Transverse colon (tissue), 4 donors: ENCODE measurements around the gene DEFB126. TPM values are rescaled to one million over a fixed set of nuclear protein-coding genes. Genes with fewer than 3 reads are reported as not detected.

Experiments used
- DNase-seq: peaks from one replicate; pipeline ENCODE4 v3.0.0-alpha.2; 2019
- H3K27ac ChIP-seq, 4 donors: fragments of 200-600 bp; sonication (generic); 2 replicates each; pipeline ENCODE4 v1.5.1; 2016 to 2018; ENCODE audit warnings: inconsistent platforms in 4 of 4
- H3K27me3 ChIP-seq: fragments of 200-600 bp; sonication (generic); 2 replicates; pipeline ENCODE4 v1.5.1; 2017; ENCODE audit warnings: inconsistent platforms
- H3K36me3 ChIP-seq, 4 donors: fragments of 200-600 bp; sonication (generic); 2 replicates each; pipeline ENCODE4 v1.5.1; 2017 to 2019; ENCODE audit warnings: inconsistent platforms in 4 of 4
- H3K4me1 ChIP-seq, 4 donors: fragments of 200-600 bp; sonication (generic); 2 replicates each; pipeline ENCODE4 v1.5.1; 2017 to 2020; ENCODE audit warnings: inconsistent platforms in 4 of 4
- H3K4me3 ChIP-seq, 4 donors: fragments of 200-600 bp; sonication (generic); 1 replicate in 1 of 4; 2 replicates in 3 of 4; pipeline versions ENCODE4 v1.5.1 to v1.6.1; 2017 to 2019; ENCODE audit warnings: inconsistent platforms in 4 of 4
- H3K9me3 ChIP-seq, 2 donors: fragments of 200-600 bp; sonication (generic); 2 replicates each; pipeline ENCODE4 v1.5.1; 2017 to 2019; ENCODE audit warnings: inconsistent platforms in 2 of 2
- CTCF ChIP-seq, 5 experiments: fragments of 200-600 bp in 3 of 5; fragments of 450-650 bp in 2 of 5; sonication (generic) in 3 of 5; IDR thresholded peaks; 1 replicate in 2 of 5; 2 replicates in 3 of 5; pipeline ENCODE4 v1.5.1; 2016 to 2017; ENCODE audit warnings: antibody characterized with exemption in 5 of 5, inconsistent platforms in 3 of 5, mild to moderate bottlenecking in 2 of 5, moderate library complexity in 1 of 5
- EP300 ChIP-seq: sonication (generic); formaldehyde crosslinking; IDR thresholded peaks from one replicate; pipeline ENCODE4 v1.6.1; 2017; ENCODE audit warnings: antibody characterized with exemption, low read depth
- POLR2A ChIP-seq: fragments of 450-650 bp; IDR thresholded peaks from one replicate; pipeline ENCODE4 v1.6.1; 2016; ENCODE audit warnings: antibody characterized with exemption, mild to moderate bottlenecking, moderate library complexity
- POLR2AphosphoS5 ChIP-seq, 3 donors: sonication (generic); formaldehyde crosslinking; IDR thresholded peaks; one replicate each; pipeline ENCODE4 v1.6.1; 2016; ENCODE audit warnings: antibody characterized with exemption in 3 of 3
- WGBS, 2 donors: methylation state at CpG; one replicate each; pipeline ENCODE4 v1.1.5; 2018; ENCODE audit warnings: low coverage in 1 of 2; 5-methylcytosine and 5-hydroxymethylcytosine counted together
- in situ Hi-C, 4 donors: fragments of 200-750 bp; cut with MboI; loops; one replicate each; pipeline versions ENCODE4 v1.15.0 to v1.15.1; 2017; ENCODE audit warnings: low sequenced_read_pairs in 3 of 4, low pct_ligation_motif_present in 1 of 4, low pct_unique_long_range_greater_than_20kb in 1 of 4
- intact Hi-C: fragments of 100-400 bp; cut with DNase I; formaldehyde crosslinking; loops from one replicate; pipeline ENCODE4 v1.15.1; 2023; ENCODE audit warnings: low total_unique reads
- total RNA-seq, 4 donors: library from RNA; depleted of rRNA; stranded (reverse); fragments of >200 nt; gene quantifications; one replicate each; pipeline ENCODE4 v1.1.0, GENCODE V29; 2016

The DEFB126 gene
- total RNA-seq, 4 donors from 2014 or later = not detected

- Histone ChIP-seq H3K4me3 (no peak overlapping the region), H3K27me3 (no peaks in the 10 kb centered on the region), H3K4me1 (no peaks in the 10 kb centered on the region), H3K36me3 (no peaks in the 10 kb centered on the region), H3K9me3 (no peaks in the 10 kb centered on the region), H3K27ac (no peak overlapping the region)
- TF ChIP-seq POLR2A (no peak), CTCF (IDR thresholded peaks at IDR 0.05) (no peak), POLR2AphosphoS5 (IDR thresholded peaks at IDR 0.05) (no peak), EP300 (no peak)
- DNase-seq = no peak
- WGBS, 2 donors = 20 to 58% methylated on average over 2 to 3 of the region's 3 CpGs
- intact Hi-C loops (no loop called here), in situ Hi-C loops (no loop called here)
Observed at GRCh38 chr20:164618-165017, 22.2 kb downstream of the DEFB126 start.

GRCh38 chr20:168876-169275 is 26.5 kb downstream of the DEFB126 start:
- Histone ChIP-seq H3K4me1 (no peaks in the 10 kb centered on the region), H3K27me3 (peaks cover 6% of the 10 kb centered on the region), H3K4me3 (no peak overlapping the region), H3K27ac (no peak overlapping the region), H3K9me3 (no peaks in the 10 kb centered on the region), H3K36me3 (no peaks in the 10 kb centered on the region)
- 68 to 88% methylated on average over 1 to 2 of the region's 2 CpGs for WGBS, 2 donors
- TF ChIP-seq EP300 (no peak), POLR2A (no peak), POLR2AphosphoS5 (IDR thresholded peaks at IDR 0.05) (no peak), CTCF (IDR thresholded peaks at IDR 0.05) (no peak)
- in situ Hi-C loops (no loop called here), intact Hi-C loops (no loop called here)
- no peak for DNase-seq

- no peak for DNase-seq
- H3K4me1 ChIP-seq = no peaks in the 10 kb centered on the region
- TF ChIP-seq POLR2A (no peak), EP300 (no peak), POLR2AphosphoS5 (IDR thresholded peaks at IDR 0.05) (no peak), CTCF (IDR thresholded peaks at IDR 0.05) (no peak)
Observed at GRCh38 chr20:184288-184687, 41.9 kb downstream of the DEFB126 start.

GRCh38 chr20:187733-188132 is 45.3 kb downstream of the DEFB126 start:
- 57 to 65% methylated on average over 2 of the region's 2 CpGs for WGBS, 2 donors
- intact Hi-C loops = no loop called here
- Histone ChIP-seq H3K4me1 (no peaks in the 10 kb centered on the region), H3K27ac (no peak overlapping the region), H3K4me3 (no peak overlapping the region), H3K27me3 (peaks cover 24% of the 10 kb centered on the region), H3K36me3 (no peaks in the 10 kb centered on the region), H3K9me3 (no peaks in the 10 kb centered on the region)
- no peak for TF ChIP-seq POLR2AphosphoS5 (IDR thresholded peaks at IDR 0.05)
- TF ChIP-seq CTCF (IDR thresholded peaks at IDR 0.05) = no peak
- TF ChIP-seq EP300 = no peak
- no peak for TF ChIP-seq POLR2A
- DNase-seq = no peak
- in situ Hi-C loops = no loop called here

More at GRCh38 chr20:184288-184687, 41.9 kb downstream of the DEFB126 start:
- intact Hi-C loops (no loop called here), in situ Hi-C loops (no loop called here)
- no peaks in the 10 kb centered on the region for H3K9me3 ChIP-seq
- H3K4me3 ChIP-seq = no peak overlapping the region
- H3K36me3 ChIP-seq = no peaks in the 10 kb centered on the region
- no peak overlapping the region for H3K27ac ChIP-seq
- WGBS, 2 donors = 42 to 56% methylated on average over 2 of the region's 2 CpGs
- peaks cover 51% of the 10 kb centered on the region for H3K27me3 ChIP-seq
